Spleen (tissue), 7 donors: ENCODE results near the gene ATP2B2.

Source experiments
- POLR2A ChIP-seq, 3 donors: fragments of 450-650 bp; IDR thresholded peaks; one replicate each; pipeline ENCODE4 v1.5.1; 2017; ENCODE audit warnings: antibody characterized with exemption in 3 of 3, mild to moderate bottlenecking in 1 of 3
- POLR2AphosphoS5 ChIP-seq, 3 donors: sonication (generic); formaldehyde crosslinking; IDR thresholded peaks; one replicate each; pipeline ENCODE4 v1.5.1; 2017; ENCODE audit warnings: antibody characterized with exemption in 3 of 3
- TF ChIP-seq, protein P1 (sequence below), 11 experiments: fragments of 200-600 bp in 7 of 11; fragments of 450-650 bp in 4 of 11; sonication (generic) in 4 of 11; IDR thresholded peaks in 8 of 11; conservative IDR thresholded peaks in 3 of 11; 1 replicate in 7 of 11; 2 replicates in 4 of 11; pipeline versions ENCODE4 v1.4.0 to v1.8.0; 2016 to 2021; ENCODE audit warnings: antibody characterized with exemption in 11 of 11, inconsistent platforms in 4 of 11, mild to moderate bottlenecking in 1 of 11
- donor health status: DM: no; HTN: no; CAD: no; lungs with moderate emphysema.
- donor health status: DM: no; HTN: no; CAD: no.
- donor health status: DM: no; HTN: no; CAD: no.

DNA sequence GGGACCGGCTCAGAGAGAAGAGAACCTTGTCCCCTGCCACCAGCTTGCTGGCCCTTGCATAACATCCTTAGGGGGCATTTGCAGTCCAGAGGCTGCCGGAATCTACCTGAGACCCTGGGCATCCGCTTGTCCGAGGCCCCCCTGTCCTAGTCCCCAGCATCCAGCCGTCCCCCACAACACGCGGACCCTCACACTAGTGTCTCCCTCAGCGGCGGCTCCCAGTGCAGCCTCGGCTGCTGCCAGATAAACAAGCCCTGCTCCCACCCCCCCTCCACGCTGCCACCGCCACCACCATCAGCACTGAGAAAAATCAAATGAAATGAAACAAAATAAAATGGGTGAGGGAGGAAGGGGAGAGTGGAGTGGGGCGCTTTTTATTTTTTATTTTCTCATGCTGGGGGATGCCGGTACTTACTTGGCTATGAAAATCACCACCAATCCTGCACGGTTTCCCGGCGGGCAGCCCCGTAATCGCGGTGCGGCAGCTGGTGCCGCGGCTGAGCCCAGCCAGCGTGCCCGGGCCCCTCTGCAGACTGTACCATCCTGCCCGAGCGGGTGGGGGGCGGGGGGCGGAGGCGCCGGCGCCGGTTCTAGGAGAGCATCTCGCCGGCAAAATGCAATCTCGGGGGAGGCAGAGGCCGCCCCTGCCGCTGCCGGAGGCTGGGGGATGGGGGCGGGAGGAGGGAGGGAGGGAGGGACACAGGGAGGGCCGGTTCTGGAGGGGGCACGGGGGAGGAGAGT lies at the start of gene ATP2B2:
- TF ChIP-seq, protein P1, sequence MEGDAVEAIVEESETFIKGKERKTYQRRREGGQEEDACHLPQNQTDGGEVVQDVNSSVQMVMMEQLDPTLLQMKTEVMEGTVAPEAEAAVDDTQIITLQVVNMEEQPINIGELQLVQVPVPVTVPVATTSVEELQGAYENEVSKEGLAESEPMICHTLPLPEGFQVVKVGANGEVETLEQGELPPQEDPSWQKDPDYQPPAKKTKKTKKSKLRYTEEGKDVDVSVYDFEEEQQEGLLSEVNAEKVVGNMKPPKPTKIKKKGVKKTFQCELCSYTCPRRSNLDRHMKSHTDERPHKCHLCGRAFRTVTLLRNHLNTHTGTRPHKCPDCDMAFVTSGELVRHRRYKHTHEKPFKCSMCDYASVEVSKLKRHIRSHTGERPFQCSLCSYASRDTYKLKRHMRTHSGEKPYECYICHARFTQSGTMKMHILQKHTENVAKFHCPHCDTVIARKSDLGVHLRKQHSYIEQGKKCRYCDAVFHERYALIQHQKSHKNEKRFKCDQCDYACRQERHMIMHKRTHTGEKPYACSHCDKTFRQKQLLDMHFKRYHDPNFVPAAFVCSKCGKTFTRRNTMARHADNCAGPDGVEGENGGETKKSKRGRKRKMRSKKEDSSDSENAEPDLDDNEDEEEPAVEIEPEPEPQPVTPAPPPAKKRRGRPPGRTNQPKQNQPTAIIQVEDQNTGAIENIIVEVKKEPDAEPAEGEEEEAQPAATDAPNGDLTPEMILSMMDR (IDR thresholded peaks at IDR 0.05 in 8 of 11, conservative IDR thresholded peaks at IDR 0.05 in 3 of 11): no peak
- TF ChIP-seq POLR2A (IDR thresholded peaks at IDR 0.05) (no peak), POLR2AphosphoS5 (IDR thresholded peaks at IDR 0.05) (no peak)
